GM21526 (cell line): Measurements from ENCODE around the gene TROAP.
"Not testable (repeated sequence)": the region's sequence is repeated elsewhere in the genome, so short reads cannot be mapped to it uniquely, and the experiment has no call there.

Experiments
- ATAC-seq: cut with Tn5 transposase; IDR thresholded peaks from one replicate; pipeline ENCODE4 v1.9.1; 2021; ENCODE audit warnings: moderate library complexity; ENCODE audit not compliant: unreplicated experiment, low FRiP score

TROAP gene

GRCh38 chr12:49294804-49295081 lies 28.3 kb upstream of the TROAP start:
- ATAC-seq = no peak

GRCh38 chr12:49295082-49295936 lies 27.7 kb upstream of the TROAP start, which contains the start of gene PRPH:
PRPH (plus strand) TSS chr12:49295147; CDS start chr12:49295201, 54 bp downstream.
- no peak for ATAC-seq

GRCh38 chr12:49296034-49296835 lies 26.8 kb upstream of the TROAP start:
- no peak for ATAC-seq

GRCh38 chr12:49296836-49297694 lies 26.0 kb upstream of the TROAP start:
- no peak for ATAC-seq

- ATAC-seq = no peak
These were observed 25.4 kb upstream of the TROAP start for GRCh38 chr12:49297695-49298060.

GRCh38 chr12:49298160-49298559 lies 24.9 kb upstream of the TROAP start:
- no peak for ATAC-seq

GRCh38 chr12:49301760-49302159 lies 21.3 kb upstream of the TROAP start:
- ATAC-seq = no peak

GRCh38 chr12:49304161-49304560 lies 18.9 kb upstream of the TROAP start:
- no peak for ATAC-seq

GRCh38 chr12:49305762-49306510 lies 17.1 kb upstream of the TROAP start:
- ATAC-seq = no peak

DNA sequence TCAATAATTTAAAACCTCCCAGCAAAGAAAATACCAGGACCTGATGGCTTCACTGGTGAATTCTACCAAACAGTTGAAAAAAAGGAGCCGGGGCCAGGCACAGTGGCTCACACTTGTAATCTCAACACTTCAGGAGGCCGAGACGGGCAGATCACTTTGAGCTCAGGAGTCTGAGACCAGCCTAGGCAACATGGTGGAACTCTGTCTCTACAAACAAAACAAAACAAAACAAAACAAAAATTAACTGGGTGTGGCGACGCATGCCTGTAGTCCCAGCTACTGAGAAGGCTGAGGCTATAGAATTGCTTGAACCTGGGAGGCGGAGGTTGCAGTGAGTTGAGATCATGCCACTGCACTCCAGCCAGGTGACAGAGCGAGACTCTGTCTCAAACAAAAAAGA lies 13.7 kb upstream of the TROAP start:
- ATAC-seq = no peak

DNA sequence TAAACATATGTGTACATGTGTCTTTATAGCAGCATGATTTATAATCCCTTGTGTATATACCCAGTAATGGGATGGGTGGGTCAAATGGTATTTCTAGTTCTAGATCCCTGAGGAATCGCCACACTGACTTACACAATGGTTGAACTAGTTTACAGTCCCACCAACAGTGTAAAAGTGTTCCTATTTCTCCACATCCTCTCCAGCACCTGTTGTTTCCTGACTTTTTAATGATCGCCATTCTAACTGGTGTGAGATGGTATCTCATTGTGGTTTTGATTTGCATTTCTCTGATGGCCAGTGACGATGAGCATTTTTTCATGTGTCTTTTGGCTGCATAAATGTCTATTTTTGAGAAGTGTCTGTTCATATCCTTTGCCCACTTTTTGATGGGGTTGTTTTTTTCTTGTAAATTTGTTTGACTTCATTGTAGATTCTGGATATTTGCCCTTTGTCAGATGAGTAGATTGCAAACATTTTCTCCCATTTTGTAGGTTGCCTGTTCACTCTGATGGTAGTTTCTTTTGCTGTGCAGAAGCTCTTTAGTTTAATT lies 12.5 kb upstream of the TROAP start:
- ATAC-seq = not testable (repeated sequence)

- ATAC-seq = no peak
These were observed 8.2 kb upstream of the TROAP start for GRCh38 chr12:49314811-49315210.

DNA sequence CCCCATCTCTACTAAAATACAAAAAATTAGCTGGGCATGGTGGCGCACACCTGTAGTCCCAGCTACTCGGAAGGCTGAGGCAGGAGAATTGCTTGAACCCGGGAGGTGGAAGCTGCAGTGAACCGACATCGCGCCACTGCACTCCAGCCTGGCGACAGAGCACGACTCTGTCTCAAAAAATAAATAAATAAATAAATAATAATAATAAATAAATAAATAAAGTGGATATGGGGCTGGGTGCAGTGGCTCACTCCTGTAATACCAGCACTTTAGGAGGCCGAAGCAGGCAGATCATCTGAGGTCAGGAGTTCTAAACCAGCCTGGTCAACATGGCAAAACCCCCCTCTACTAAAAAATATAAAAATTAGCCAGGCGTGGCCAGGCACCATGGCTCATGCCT lies 5.9 kb upstream of the TROAP start:
- not testable (repeated sequence) for ATAC-seq

DNA sequence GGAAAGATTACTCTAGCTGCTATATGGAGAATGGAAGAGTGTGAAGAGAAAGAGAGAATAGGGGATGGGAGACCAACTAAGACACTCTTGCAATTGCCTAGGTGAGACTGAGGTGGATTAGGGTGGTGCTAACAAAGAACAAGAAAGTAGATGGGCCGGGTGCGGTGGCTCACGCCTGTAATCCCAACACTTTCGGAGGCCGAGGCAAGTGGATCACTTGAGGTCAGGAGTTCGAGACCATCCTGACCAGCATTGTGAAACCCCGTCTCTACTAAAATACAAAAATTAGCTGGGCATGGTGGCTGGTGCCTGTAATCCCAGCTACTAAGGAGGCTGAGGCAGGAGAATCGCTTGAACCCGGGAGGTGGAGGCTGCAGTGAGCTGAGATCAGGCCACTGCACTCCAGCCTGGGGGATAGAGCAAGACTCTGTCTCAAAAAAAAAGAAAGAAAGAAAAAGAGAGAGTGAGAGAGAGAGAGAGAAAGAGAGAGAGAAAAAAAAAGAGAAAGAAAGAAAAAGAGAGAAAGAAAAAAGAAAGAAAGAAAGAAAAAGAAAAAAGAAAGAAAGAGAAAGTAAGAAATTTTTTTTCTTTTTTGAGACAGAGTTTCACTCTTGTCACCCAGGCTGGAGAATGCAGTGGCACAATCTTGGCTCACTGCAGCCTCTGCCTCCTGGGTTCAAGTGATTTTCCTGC lies 2.5 kb upstream of the TROAP start:
- ATAC-seq = not testable (repeated sequence)

DNA sequence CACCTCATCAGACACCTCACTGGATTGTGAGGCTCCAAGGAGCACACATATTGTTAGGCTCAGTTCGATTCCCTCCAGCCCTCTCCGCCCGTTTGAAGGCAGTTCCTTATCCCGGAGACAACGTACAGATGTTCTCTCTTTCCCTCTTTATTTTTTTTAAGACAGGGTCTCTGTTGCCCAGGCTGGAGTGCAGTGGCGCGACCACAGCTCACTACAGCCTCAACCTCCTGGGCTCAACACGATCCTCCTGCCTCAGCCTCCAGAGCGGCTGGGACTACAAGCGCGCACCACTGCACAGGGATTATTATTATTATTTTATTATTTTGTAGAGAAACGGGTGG lies 718 bp upstream of the TROAP start:
- ATAC-seq = no peak

DNA sequence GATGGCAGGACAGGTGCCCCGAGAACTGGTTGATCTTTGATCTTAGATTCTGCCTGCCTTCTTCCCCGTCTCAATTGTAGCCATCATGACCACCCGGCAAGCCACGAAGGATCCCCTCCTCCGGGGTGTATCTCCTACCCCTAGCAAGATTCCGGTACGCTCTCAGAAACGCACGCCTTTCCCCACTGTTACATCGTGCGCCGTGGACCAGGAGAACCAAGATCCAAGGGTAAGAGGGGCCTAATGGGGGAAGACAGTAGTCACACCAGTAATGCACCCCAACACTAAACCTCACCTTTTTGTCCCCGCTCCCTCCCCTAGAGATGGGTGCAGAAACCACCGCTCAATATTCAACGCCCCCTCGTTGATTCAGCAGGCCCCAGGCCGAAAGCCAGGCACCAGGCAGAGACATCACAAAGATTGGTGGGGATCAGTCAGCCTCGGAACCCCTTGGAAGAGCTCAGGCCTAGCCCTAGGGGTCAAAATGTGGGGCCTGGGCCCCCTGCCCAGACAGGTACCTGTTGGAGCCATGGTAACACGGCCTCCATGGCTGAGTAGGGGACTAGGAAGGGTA lies 556 bp downstream of the TROAP start:
- no peak for ATAC-seq

DNA sequence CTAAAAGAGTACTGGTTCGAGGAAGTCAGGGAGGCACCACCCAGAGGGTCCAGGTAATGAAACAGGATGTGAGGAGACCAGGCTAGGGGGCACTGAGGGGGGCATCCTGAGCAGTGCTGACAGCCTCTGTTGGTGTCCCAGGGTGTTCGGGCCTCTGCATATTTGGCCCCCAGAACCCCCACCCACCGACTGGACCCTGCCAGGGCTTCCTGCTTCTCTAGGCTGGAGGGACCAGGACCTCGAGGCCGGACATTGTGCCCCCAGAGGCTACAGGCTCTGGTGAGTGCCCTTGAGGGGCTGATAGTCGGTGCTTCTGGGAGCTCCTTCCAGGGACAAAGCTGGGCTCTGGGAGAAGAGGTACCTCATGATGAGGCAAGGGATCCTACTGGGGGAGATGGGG lies 2.6 kb downstream of the TROAP start:
- ATAC-seq = no peak

- no peak for ATAC-seq
These were observed 4.3 kb downstream of the TROAP start for GRCh38 chr12:49327368-49327767.

DNA sequence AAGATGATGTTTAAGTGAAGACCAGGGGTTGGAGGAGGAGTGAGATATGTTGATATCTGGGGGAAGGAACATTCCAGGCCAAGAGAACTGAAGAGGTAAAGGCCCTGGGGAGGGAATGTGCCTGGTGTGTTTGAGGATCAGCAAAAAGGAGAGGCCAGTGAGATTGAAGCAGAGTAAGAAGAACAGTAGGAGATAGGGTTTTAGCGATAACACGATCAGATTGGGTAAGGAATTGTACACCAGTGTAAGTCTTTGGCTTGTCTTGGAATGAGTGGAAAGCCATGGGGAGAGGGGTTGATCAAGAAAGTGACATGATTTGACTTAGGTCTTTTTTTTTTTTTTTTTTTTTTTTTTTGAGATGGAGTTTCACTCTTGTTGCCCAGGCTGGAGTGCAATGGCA lies 4.8 kb downstream of the TROAP start:
- ATAC-seq = no peak
